Thyroid gland (tissue), 4 donors: ENCODE measurements around the gene SMARCD1. TPM values are rescaled to one million over a fixed set of nuclear protein-coding genes. Genes with fewer than 3 reads are reported as not detected.

Experiments
- DNase-seq, 2 donors: peaks; one replicate each; pipeline ENCODE4 v3.0.0-alpha.2; 2019
- H3K27ac ChIP-seq, 3 donors: fragments of 200-600 bp; sonication (generic); 1 replicate in 2 of 3; 2 replicates in 1 of 3; pipeline ENCODE4 v1.5.1; 2016 to 2019; ENCODE audit warnings: mild to moderate bottlenecking in 1 of 3, moderate library complexity in 1 of 3
- H3K27me3 ChIP-seq: fragments of 200-600 bp; sonication (generic); one replicate; pipeline ENCODE4 v1.5.1; 2019
- H3K36me3 ChIP-seq, 2 donors: fragments of 200-600 bp; sonication (generic); one replicate each; pipeline ENCODE4 v1.5.1; 2016 to 2019
- H3K4me1 ChIP-seq, 2 donors: fragments of 200-600 bp; sonication (generic); one replicate each; pipeline ENCODE4 v1.5.1; 2017 to 2019
- H3K4me3 ChIP-seq, 3 donors: fragments of 200-600 bp; sonication (generic); replicated peaks in 1 of 3; 1 replicate in 2 of 3; 2 replicates in 1 of 3; pipeline ENCODE4 v1.5.1; 2016; ENCODE audit warnings: mild to moderate bottlenecking in 1 of 3
- H3K9me3 ChIP-seq: fragments of 200-600 bp; sonication (generic); one replicate; pipeline ENCODE4 v1.5.1; 2017
- CTCF ChIP-seq, 6 experiments: fragments of 200-600 bp in 3 of 6; fragments of 450-650 bp in 3 of 6; sonication (generic) in 3 of 6; IDR thresholded peaks; one replicate each; pipeline ENCODE4 v1.5.1; 2016 to 2019; ENCODE audit warnings: antibody characterized with exemption in 6 of 6, mild to moderate bottlenecking in 2 of 6, inconsistent platforms in 1 of 6, moderate library complexity in 1 of 6
- POLR2A ChIP-seq, 2 donors: fragments of 450-650 bp; IDR thresholded peaks; one replicate each; pipeline ENCODE4 v1.6.1; 2017; ENCODE audit warnings: antibody characterized with exemption in 2 of 2, mild to moderate bottlenecking in 2 of 2, moderate library complexity in 1 of 2
- WGBS, 2 donors: methylation state at CpG; one replicate each; pipeline ENCODE4 v1.1.5; 2017; 5-methylcytosine and 5-hydroxymethylcytosine counted together
- intact Hi-C: fragments of 100-400 bp; cut with DNase I; formaldehyde crosslinking; loops from one replicate; pipeline ENCODE4 v1.15.1; 2023
- total RNA-seq, 4 donors: library from RNA; depleted of rRNA; stranded (reverse); fragments of >200 nt; gene quantifications; one replicate each; pipeline ENCODE4 v1.2.3, GENCODE V29; 2016

Gene SMARCD1
- total RNA-seq, result 10 to 100 TPM; 67.2 to 92.9 (median 74.7) TPM

GRCh38 chr12:50084775-50085614, at the start of gene SMARCD1:
SMARCD1 (plus strand) TSS chr12:50085342; CDS start chr12:50085370, 28 bp downstream.
- peaks cover 7 to 16% of the 10 kb centered on the region in 2 donors for H3K4me1 ChIP-seq
- peak in 1 of 2 donors; percentile 42 for TF ChIP-seq POLR2A (IDR thresholded peaks at IDR 0.05)
- peak in 2 of 6 experiments; percentile 45 to 50 for TF ChIP-seq CTCF (IDR thresholded peaks at IDR 0.05)
- WGBS, 2 donors, result 1 to 2% methylated on average over 11 to 35 of the region's 69 CpGs
- no peaks in the 10 kb centered on the region for H3K27me3 ChIP-seq
- intact Hi-C loops, result no loop called here
- no peaks in the 10 kb centered on the region for H3K9me3 ChIP-seq
- H3K36me3 ChIP-seq, result peaks cover 15 to 18% of the 10 kb centered on the region in 2 donors
- peak; percentile 94 to 95 for DNase-seq
- peak within 1 kb of the TSS; percentile 27 to 94 (median 89) for H3K4me3 ChIP-seq
- peak within 1 kb of the TSS; percentile 87 to 98 (median 96) for H3K27ac ChIP-seq

- Histone ChIP-seq H3K9me3 (no peaks in the 10 kb centered on the region), H3K4me1 (no peaks in the 10 kb centered on the region), H3K27ac (no peak overlapping the region), H3K4me3 (no peak overlapping the region), H3K27me3 (no peaks in the 10 kb centered on the region), H3K36me3 (no peaks in the 10 kb centered on the region)
- TF ChIP-seq CTCF (IDR thresholded peaks at IDR 0.05) (no peak), POLR2A (IDR thresholded peaks at IDR 0.05) (no peak)
- intact Hi-C loops, result no loop called here
- no peak for DNase-seq
- WGBS, 2 donors, result 88 to 94% methylated on average over 4 of the region's 4 CpGs
Measured at GRCh38 chr12:50038336-50038735, 46.8 kb upstream of the SMARCD1 start.

GRCh38 chr12:50039151-50039835, 45.8 kb upstream of the SMARCD1 start:
- intact Hi-C loops, result no loop called here
- no peaks in the 10 kb centered on the region for H3K36me3 ChIP-seq
- no peaks in the 10 kb centered on the region for H3K9me3 ChIP-seq
- peak; percentile 78 to 82 for DNase-seq
- no peaks in the 10 kb centered on the region for H3K27me3 ChIP-seq
- 47 to 48% methylated on average over 9 of the region's 9 CpGs for WGBS, 2 donors
- peak; percentile 57 to 91 (median 68) for TF ChIP-seq CTCF (IDR thresholded peaks at IDR 0.05)
- no peak for TF ChIP-seq POLR2A (IDR thresholded peaks at IDR 0.05)
- no peak overlapping the region for H3K27ac ChIP-seq
- H3K4me3 ChIP-seq, result no peak overlapping the region
- H3K4me1 ChIP-seq, result no peaks in the 10 kb centered on the region

DNA sequence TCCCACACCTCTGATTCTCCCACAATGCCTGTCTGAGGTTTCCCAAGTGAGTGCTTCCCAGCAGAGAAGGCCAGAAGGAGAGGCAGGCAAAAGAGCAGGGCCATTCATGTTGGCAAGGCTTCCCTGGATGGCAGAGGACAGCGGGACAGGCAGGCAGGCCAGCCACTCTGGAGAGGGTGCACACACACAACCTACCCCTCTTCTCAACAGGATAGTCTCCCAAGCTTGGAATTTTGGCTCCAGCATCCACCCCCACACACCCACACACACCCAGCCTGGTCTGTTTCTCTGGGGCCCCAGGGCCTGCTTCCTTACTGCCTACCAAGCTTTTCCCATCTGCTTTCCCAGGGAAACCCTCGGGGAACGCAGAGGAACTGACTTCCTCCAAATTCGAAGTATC, 44.5 kb upstream of the SMARCD1 start:
- Histone ChIP-seq H3K27ac (no peak overlapping the region), H3K9me3 (no peaks in the 10 kb centered on the region), H3K36me3 (no peaks in the 10 kb centered on the region), H3K27me3 (no peaks in the 10 kb centered on the region), H3K4me3 (no peak overlapping the region), H3K4me1 (no peaks in the 10 kb centered on the region)
- WGBS, 2 donors, result 69 to 84% methylated on average over 4 of the region's 4 CpGs
- TF ChIP-seq POLR2A (IDR thresholded peaks at IDR 0.05) (no peak), CTCF (IDR thresholded peaks at IDR 0.05) (no peak)
- no peak for DNase-seq
- intact Hi-C loops, result no loop called here
